Activated CD8-positive, alpha-beta T cell treated with anti-CD3 and anti-CD28 coated beads for 36 hours (primary cell): Measurements from ENCODE around the gene NPPC. TPM values are rescaled to one million over a fixed set of nuclear protein-coding genes. Genes with fewer than 3 reads are reported as not detected.

ENCODE experiments used
- ATAC-seq: fragments of 200-7000 bp; cut with Tn5 transposase; one replicate; pipeline ENCODE4 v1.10.0; 2021; ENCODE audit warnings: mild to moderate bottlenecking, moderate library complexity
- CTCF ChIA-PET: fragments of 350-600 bp; sonication (Branson Sonifier 250); formaldehyde crosslinking; loops from one replicate; lab custom pipeline; 2021; ENCODE audit warnings: antibody characterized with exemption; lab: Charles Lee
- POLR2A ChIA-PET: fragments of 350-600 bp; sonication (Branson Sonifier 250); formaldehyde crosslinking; loops from one replicate; lab custom pipeline; 2021; ENCODE audit warnings: antibody characterized with exemption; lab: Charles Lee
- DNase-seq: peaks from one replicate; pipeline ENCODE4 v3.0.0-alpha.2; 2020
- H3K27ac Mint-ChIP-seq: one replicate; pipeline ENCODE4 v1.8.0; 2021; ENCODE audit warnings: mild to moderate bottlenecking, mixed read lengths
- H3K27me3 Mint-ChIP-seq: one replicate; pipeline ENCODE4 v1.8.0; 2021; ENCODE audit warnings: mixed read lengths
- H3K36me3 Mint-ChIP-seq: one replicate; pipeline ENCODE4 v1.8.0; 2021; ENCODE audit warnings: low read depth, mixed read lengths
- H3K4me1 Mint-ChIP-seq: one replicate; pipeline ENCODE4 v1.8.0; 2021; ENCODE audit warnings: low read depth, mixed read lengths
- H3K4me3 Mint-ChIP-seq: one replicate; pipeline ENCODE4 v1.8.0; 2021; ENCODE audit warnings: mild to moderate bottlenecking, moderate library complexity, mixed read lengths
- H3K9me3 Mint-ChIP-seq: one replicate; pipeline ENCODE4 v1.8.0; 2021; ENCODE audit warnings: mixed read lengths
- CTCF ChIP-seq: fragments of 200-600 bp; IDR thresholded peaks from one replicate; pipeline ENCODE4 v1.8.0; 2022; ENCODE audit warnings: antibody characterized with exemption, mild to moderate bottlenecking
- intact Hi-C: fragments of 100-400 bp; cut with micrococcal nuclease; formaldehyde crosslinking; loops from one replicate; pipeline ENCODE4 v1.10.0; 2022
- microRNA-seq: library from miRNA; unstranded; fragments of <30 nt; microRNA quantifications from one replicate; pipeline ENCODE4 v1.2.0, GENCODE V29; 2022; ENCODE audit warnings: borderline microRNAs expressed, borderline replicate concordance
- total RNA-seq, 2 experiments: library from RNA; stranded (reverse); gene quantifications; one replicate each; pipeline ENCODE4 v1.2.3, GENCODE V29; 2021

NPPC gene
- total RNA-seq, 2 experiments from 2014 or later, result 3.5 to 4.7 TPM

- Mint-ChIP-seq H3K9me3 (no peaks in the 10 kb centered on the region), H3K4me1 (no peaks in the 10 kb centered on the region), H3K36me3 (no peaks in the 10 kb centered on the region), H3K27ac (no peak overlapping the region), H3K27me3 (peaks cover 20% of the 10 kb centered on the region), H3K4me3 (no peak overlapping the region)
- no peak for TF ChIP-seq CTCF
- no peak for ATAC-seq
- intact Hi-C loops, result no loop called here
- POLR2A ChIA-PET, result no interaction called here
- DNase-seq, result no peak
- CTCF ChIA-PET, result interaction anchor here (2.7 kb wide), 1 partner anchor 21 kb away, joined by 8 read pairs; no protein-coding TSS in a partner anchor
Observed at GRCh38 chr2:231879216-231879615, 47.0 kb downstream of the NPPC start.

GRCh38 chr2:231877533-231878456 lies 48.4 kb downstream of the NPPC start:
- no peaks in the 10 kb centered on the region for H3K4me1 Mint-ChIP-seq
- DNase-seq (no peak), ATAC-seq (no peak)
- no peak for TF ChIP-seq CTCF
- ChIA-PET CTCF (interaction anchor here (2.7 kb wide), 1 partner anchor 23 kb away, joined by 8 read pairs; no protein-coding TSS in a partner anchor), POLR2A (interaction anchor here (0.6 kb wide), 1 partner anchor 205 kb away, joined by 4 read pairs; no protein-coding TSS in a partner anchor)
- H3K27me3 Mint-ChIP-seq, result peaks cover 18% of the 10 kb centered on the region
- H3K27ac Mint-ChIP-seq, result no peak overlapping the region
- H3K9me3 Mint-ChIP-seq, result no peaks in the 10 kb centered on the region
- no peak overlapping the region for H3K4me3 Mint-ChIP-seq
- no peaks in the 10 kb centered on the region for H3K36me3 Mint-ChIP-seq
- intact Hi-C loops, result no loop called here

DNA sequence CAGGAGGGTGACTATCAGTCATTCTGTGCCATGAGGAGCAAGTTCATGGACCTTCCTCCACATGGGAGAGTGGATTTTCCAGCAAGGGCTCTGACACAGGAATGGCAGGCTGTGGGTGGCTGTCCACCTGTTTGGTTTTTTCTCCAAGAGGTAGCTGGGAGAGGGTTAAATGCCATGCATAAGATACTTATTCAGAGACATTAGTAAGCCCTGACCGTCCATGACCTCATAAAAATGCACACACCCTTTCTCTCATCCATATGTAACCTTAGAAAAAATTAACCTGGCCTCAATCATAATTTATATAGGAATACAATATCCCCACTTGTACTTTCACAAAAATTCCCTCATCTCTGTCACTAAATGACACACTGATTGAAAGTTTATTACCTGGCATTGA lies 51.3 kb downstream of the NPPC start:
- Mint-ChIP-seq H3K27me3 (peaks cover 16% of the 10 kb centered on the region), H3K36me3 (no peaks in the 10 kb centered on the region), H3K4me3 (no peak overlapping the region), H3K4me1 (no peaks in the 10 kb centered on the region), H3K9me3 (no peaks in the 10 kb centered on the region), H3K27ac (no peak overlapping the region)
- ChIA-PET POLR2A (no interaction called here), CTCF (interaction anchor here (1.0 to 1.3 kb wide), 2 partner anchors 26 to 75 kb away, joined by 3 read pairs; no protein-coding TSS in a partner anchor)
- intact Hi-C loops, result no loop called here
- ATAC-seq (no peak), DNase-seq (no peak)
- TF ChIP-seq CTCF, result no peak

Small RNA genes within 50 kb of the gene (microRNA-seq; reads per million reads assigned to microRNA genes)
- gene MIR1471, result not detected

Other genes with a start within 250 kb of the NPPC start
- gene PTMA, start 217.9 kb downstream of the NPPC start, total RNA-seq, result 1,000 to 10,000 TPM; 2,463 to 2,468 TPM
- 10 to 100 TPM; 22.8 to 23.5 TPM for gene PDE6D, start 145.1 kb downstream of the NPPC start, total RNA-seq
- gene COPS7B, start 140.0 kb downstream of the NPPC start, total RNA-seq, result 10 to 100 TPM; 51.3 to 53.6 TPM
- gene DIS3L2, start 35.3 kb upstream of the NPPC start, total RNA-seq, result 10 to 100 TPM; 26.5 to 27.2 TPM